Immature natural killer cell (primary cell): ENCODE results near the gene GDPD5. TPM values are rescaled to one million over a fixed set of nuclear protein-coding genes. Genes with fewer than 3 reads are reported as not detected.
A peak's percentile ranks its signal among the peaks of the same experiment; 100 is the strongest.

Experiments used
- DNase-seq, 3 donors: peaks; one replicate each; pipeline ENCODE4 v3.0.0; 2022; ENCODE audit warnings: mixed read lengths in 1 of 3
- H3K27ac Mint-ChIP-seq, 6 donors: one replicate each; pipeline ENCODE4 v1.8.0; 2020; ENCODE audit warnings: mixed read lengths in 6 of 6, mild to moderate bottlenecking in 5 of 6, inconsistent platforms in 4 of 6, moderate library complexity in 3 of 6
- H3K27me3 Mint-ChIP-seq, 3 donors: one replicate each; pipeline ENCODE4 v1.8.0; 2020 to 2021; ENCODE audit warnings: low read depth in 3 of 3, mild to moderate bottlenecking in 3 of 3, mixed read lengths in 3 of 3, moderate library complexity in 3 of 3, inconsistent platforms in 1 of 3
- H3K36me3 Mint-ChIP-seq, 3 donors: one replicate each; pipeline ENCODE4 v1.8.0; 2020; ENCODE audit warnings: mixed read lengths in 3 of 3, inconsistent platforms in 2 of 3, mild to moderate bottlenecking in 2 of 3
- H3K4me1 Mint-ChIP-seq, 2 donors: one replicate each; pipeline ENCODE4 v1.8.0; 2020; ENCODE audit warnings: inconsistent platforms in 2 of 2, mild to moderate bottlenecking in 2 of 2, mixed read lengths in 2 of 2, moderate library complexity in 1 of 2
- H3K4me3 Mint-ChIP-seq, 5 donors: one replicate each; pipeline ENCODE4 v1.8.0; 2020; ENCODE audit warnings: mild to moderate bottlenecking in 5 of 5, mixed read lengths in 5 of 5, inconsistent platforms in 3 of 5, moderate library complexity in 3 of 5
- H3K9me3 Mint-ChIP-seq, 6 donors: one replicate each; pipeline ENCODE4 v1.8.0; 2020; ENCODE audit warnings: mild to moderate bottlenecking in 6 of 6, mixed read lengths in 6 of 6, inconsistent platforms in 4 of 6, moderate library complexity in 3 of 6
- polyA plus RNA-seq, 3 donors: library from polyadenylated mRNA; unstranded; fragments of 300-500 nt; fragmentation: Illumina TruSeq; gene quantifications; one replicate each; pipeline ENCODE4 v1.2.3, GENCODE V29; 2021

GDPD5 gene, protein sequence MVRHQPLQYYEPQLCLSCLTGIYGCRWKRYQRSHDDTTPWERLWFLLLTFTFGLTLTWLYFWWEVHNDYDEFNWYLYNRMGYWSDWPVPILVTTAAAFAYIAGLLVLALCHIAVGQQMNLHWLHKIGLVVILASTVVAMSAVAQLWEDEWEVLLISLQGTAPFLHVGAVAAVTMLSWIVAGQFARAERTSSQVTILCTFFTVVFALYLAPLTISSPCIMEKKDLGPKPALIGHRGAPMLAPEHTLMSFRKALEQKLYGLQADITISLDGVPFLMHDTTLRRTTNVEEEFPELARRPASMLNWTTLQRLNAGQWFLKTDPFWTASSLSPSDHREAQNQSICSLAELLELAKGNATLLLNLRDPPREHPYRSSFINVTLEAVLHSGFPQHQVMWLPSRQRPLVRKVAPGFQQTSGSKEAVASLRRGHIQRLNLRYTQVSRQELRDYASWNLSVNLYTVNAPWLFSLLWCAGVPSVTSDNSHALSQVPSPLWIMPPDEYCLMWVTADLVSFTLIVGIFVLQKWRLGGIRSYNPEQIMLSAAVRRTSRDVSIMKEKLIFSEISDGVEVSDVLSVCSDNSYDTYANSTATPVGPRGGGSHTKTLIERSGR
- polyA plus RNA-seq = 1 to 10 TPM; 1.8 to 9.2 (median 4.1) TPM

DNA sequence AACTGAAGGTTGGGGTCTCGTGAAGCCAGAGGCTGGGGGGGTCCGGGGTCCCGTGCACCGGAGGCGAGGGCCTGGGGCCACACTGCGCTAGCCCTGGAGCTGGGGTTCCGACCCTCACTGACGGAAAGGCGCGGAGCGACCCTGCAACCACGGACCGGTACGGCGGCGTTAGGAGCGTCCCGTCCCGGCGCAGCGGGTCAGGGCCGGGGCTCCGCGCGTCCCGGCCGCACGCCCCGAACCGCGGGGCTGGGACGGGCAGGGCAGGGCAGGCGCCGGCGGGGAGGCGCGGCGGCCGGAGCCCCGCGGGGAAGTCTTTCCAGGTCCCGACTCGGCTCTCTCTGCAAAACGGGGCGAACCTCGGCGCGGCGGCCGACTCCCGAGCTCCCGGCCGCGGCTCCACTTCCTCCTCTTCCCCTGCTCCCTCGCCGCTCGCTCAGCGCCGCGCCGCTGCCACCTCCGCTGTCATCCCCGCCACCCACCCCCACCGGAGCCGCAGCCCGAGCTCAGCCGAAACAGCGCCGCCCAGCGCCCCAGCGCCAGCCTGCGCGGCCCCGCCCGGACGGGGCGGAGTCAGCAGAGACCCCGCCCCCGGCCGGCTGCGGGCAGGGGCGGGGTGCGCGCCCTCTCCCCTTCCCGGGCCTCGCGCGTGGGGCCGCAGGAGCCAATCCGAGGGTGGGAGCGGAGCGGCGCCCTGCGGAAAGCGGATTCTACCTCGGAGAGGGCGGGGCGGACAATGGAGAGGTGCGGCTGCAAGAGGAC is at the start of gene GDPD5:
Gene GDPD5 (minus strand): TSS at position 509 of the 759 bp plus-strand sequence. CDS start 48,206 bp downstream, outside the sequence.
- H3K9me3 Mint-ChIP-seq = peaks cover 0 to 1% (median 0%) of the 10 kb centered on the region in 6 donors
- H3K4me1 Mint-ChIP-seq = peaks cover 19 to 27% of the 10 kb centered on the region in 2 donors
- DNase-seq = peak; percentile 82 to 86 (median 86)
- H3K27ac Mint-ChIP-seq = peak within 1 kb of the TSS in 5 of 6 donors; percentile 19 to 83 (median 65)
- peaks cover 2 to 18% (median 11%) of the 10 kb centered on the region in 3 donors for H3K27me3 Mint-ChIP-seq
- peak within 1 kb of the TSS; percentile 85 to 92 (median 87) for H3K4me3 Mint-ChIP-seq
- no peaks in the 10 kb centered on the region for H3K36me3 Mint-ChIP-seq

DNA sequence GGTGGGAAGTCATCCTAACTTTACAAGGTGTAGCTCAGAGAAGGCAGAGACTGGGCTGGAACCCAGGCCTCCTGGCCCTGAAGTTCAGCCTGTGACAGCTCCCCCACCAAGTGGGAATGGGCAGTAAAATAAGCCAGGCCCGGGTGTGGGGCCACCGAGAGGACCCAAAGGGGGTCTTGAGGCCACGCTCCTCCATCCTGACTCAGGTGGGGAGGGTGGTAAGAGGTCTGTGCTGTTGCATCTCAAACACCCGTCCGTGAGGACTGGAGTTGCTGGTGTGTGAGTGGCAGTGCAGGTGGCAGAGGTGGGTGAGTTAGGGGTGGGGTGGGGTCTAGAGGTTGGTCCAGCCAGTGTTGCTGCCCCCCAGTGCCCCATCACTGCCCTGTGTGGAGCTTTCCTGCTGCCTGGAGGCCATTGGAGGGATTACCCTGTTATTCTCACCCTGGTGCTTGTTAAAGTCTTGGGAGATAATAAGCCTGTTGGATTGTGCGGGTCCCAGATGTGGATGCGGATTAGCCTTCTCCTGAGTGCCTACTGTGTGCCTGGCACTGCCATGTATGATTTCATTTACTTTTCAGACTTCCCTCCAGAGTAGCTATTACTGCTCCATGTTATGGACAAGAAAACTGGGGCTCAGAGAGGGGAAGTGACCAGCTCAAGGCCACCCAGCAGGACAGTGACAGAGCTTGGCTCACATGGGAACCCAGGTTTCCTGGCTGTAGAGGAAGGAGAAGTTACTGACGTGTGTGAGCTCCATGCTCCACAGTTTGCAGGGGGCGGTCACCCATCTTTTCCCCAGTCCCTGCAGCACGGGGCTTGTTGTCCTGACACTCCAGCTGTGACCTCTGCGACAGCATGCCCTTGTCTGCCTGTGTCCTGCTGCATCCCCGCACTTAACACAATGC is 49.2 kb upstream of the GDPD5 start:
- DNase-seq = no peak
- no peak overlapping the region for H3K27ac Mint-ChIP-seq
- H3K9me3 Mint-ChIP-seq = no peaks in the 10 kb centered on the region
- H3K36me3 Mint-ChIP-seq = peaks cover 11 to 19% (median 14%) of the 10 kb centered on the region in 3 donors
- peak overlapping the region in 1 of 5 donors; percentile 37 for H3K4me3 Mint-ChIP-seq
- H3K27me3 Mint-ChIP-seq = peaks cover 1 to 3% (median 3%) of the 10 kb centered on the region in 3 donors
- peaks cover 15 to 17% of the 10 kb centered on the region in 2 donors for H3K4me1 Mint-ChIP-seq

DNA sequence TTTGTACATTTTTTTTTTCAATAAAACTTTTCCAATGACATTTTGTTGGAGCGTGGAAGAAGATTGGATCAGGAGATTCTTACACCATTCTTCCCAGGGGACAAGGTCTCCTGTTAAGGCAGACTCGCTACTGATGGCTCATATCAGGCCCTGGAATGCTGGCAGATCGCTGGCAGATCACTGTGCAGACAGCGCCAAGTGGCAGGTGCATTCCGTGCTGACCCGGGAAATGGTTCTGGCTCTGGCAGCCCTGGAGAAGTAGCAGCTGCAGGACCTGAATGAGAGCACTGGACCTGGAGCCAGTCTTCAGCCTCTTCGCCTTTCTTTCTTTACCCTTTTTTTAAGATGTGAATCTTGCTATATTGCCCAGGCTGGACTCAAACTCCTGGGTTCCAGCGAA is 47.0 kb upstream of the GDPD5 start:
- Mint-ChIP-seq H3K4me3 (no peak overlapping the region), H3K4me1 (peaks cover 15 to 17% of the 10 kb centered on the region in 2 donors), H3K36me3 (peaks cover 11 to 23% (median 21%) of the 10 kb centered on the region in 3 donors), H3K9me3 (no peaks in the 10 kb centered on the region), H3K27me3 (peaks cover 0 to 3% (median 3%) of the 10 kb centered on the region in 3 donors), H3K27ac (no peak overlapping the region)
- no peak for DNase-seq

DNA sequence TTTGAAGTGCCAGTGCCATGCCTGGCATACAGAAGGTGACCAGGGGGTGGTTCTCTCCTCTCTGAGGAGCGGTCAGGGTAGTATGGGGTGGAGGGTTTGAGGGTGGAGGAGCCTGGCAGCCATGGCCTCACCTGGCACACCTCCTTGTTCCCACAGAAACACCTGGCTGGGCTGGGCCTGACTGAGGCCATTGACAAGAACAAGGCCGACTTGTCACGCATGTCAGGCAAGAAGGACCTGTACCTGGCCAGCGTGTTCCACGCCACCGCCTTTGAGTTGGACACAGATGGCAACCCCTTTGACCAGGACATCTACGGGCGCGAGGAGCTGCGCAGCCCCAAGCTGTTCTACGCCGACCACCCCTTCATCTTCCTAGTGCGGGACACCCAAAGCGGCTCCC is 45.9 kb upstream of the GDPD5 start:
- no peak overlapping the region for H3K27ac Mint-ChIP-seq
- H3K27me3 Mint-ChIP-seq = peaks cover 0 to 3% (median 0%) of the 10 kb centered on the region in 3 donors
- H3K4me3 Mint-ChIP-seq = no peak overlapping the region
- no peaks in the 10 kb centered on the region for H3K9me3 Mint-ChIP-seq
- H3K36me3 Mint-ChIP-seq = peaks cover 11 to 23% (median 21%) of the 10 kb centered on the region in 3 donors
- no peak for DNase-seq
- peaks cover 9 to 11% of the 10 kb centered on the region in 2 donors for H3K4me1 Mint-ChIP-seq

DNA sequence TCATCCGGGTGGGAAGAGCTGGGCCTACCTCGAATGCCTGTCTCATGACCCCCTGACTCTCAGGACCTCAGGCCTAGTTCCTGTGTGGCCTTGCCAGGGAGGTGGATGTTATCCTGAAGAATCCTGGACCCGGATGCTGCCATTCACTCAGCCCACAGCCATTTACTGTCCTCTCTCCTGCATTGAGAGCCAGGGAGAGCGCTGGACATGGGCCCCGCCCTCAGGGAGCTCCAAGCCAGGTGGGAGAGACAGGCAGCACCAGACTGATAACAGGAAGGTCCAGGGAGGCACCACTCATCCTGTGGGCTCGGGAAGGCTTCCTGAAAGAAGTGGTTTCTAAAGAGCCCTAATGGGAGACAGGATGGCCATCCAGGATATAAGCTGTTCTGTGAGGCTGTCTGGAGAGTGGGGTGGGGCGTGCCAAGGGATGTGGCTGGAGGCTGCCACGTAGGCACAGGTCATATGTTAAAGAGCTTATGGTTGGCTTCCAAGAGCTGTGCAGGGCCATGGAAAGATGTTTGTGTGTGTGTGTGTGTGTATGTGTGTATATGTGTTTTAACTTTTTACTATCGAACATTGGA is 44.9 kb upstream of the GDPD5 start:
- no peak for DNase-seq
- Mint-ChIP-seq H3K27ac (no peak overlapping the region), H3K4me1 (peaks cover 5 to 7% of the 10 kb centered on the region in 2 donors), H3K4me3 (no peak overlapping the region), H3K27me3 (peaks cover 0 to 3% (median 0%) of the 10 kb centered on the region in 3 donors), H3K9me3 (no peaks in the 10 kb centered on the region), H3K36me3 (peaks cover 11 to 23% (median 21%) of the 10 kb centered on the region in 3 donors)

DNA sequence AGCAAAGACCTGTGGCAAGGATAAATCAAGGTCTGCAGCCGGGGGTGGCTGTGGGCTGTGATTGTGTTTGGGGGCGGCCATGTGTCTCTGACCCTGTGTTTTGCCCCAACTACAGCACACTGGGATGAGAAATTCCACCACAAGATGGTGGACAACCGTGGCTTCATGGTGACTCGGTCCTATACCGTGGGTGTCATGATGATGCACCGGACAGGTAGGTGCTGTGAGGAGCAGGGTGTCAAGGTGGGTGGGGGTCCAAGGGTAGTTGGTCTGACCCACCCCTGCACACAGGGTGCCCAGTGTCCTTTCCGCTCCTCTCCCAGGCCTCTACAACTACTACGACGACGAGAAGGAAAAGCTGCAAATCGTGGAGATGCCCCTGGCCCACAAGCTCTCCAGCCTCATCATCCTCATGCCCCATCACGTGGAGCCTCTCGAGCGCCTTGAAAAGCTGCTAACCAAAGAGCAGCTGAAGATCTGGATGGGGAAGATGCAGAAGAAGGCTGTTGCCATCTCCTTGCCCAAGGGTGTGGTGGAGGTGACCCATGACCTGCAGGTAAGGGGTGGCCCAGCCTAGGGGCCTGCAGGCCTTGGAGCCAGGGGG is 43.0 kb upstream of the GDPD5 start:
- Mint-ChIP-seq H3K4me1 (peaks cover 15 to 19% of the 10 kb centered on the region in 2 donors), H3K27me3 (peaks cover 0 to 3% (median 0%) of the 10 kb centered on the region in 3 donors), H3K36me3 (peaks cover 11 to 23% (median 18%) of the 10 kb centered on the region in 3 donors), H3K27ac (no peak overlapping the region), H3K4me3 (no peak overlapping the region), H3K9me3 (no peaks in the 10 kb centered on the region)
- DNase-seq = no peak

DNA sequence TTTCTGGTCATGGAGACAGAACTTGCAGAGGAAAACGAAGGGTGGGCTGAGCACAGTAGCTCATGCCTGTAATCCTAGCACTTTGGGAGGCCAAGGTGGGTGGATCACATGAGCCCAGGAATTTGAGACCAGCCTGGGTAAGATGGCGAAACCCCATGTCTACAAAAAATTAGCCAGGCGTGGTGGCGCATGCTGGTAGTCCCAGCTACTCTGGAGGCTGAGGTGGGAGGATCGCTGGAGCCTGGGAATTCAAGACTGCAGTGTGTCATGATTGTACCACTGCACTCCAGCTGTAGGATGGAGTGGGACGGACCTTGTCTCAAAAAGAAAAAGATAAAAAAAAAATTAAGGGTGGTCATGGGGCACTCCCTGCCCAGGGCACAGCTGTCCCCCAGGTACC is 42.2 kb upstream of the GDPD5 start:
- Mint-ChIP-seq H3K27ac (peak overlapping the region in 1 of 6 donors; percentile 23), H3K9me3 (no peaks in the 10 kb centered on the region), H3K36me3 (peaks cover 9 to 19% (median 13%) of the 10 kb centered on the region in 3 donors), H3K27me3 (peaks cover 0 to 3% (median 0%) of the 10 kb centered on the region in 3 donors), H3K4me3 (no peak overlapping the region), H3K4me1 (peaks cover 22 to 27% of the 10 kb centered on the region in 2 donors)
- no peak for DNase-seq

DNA sequence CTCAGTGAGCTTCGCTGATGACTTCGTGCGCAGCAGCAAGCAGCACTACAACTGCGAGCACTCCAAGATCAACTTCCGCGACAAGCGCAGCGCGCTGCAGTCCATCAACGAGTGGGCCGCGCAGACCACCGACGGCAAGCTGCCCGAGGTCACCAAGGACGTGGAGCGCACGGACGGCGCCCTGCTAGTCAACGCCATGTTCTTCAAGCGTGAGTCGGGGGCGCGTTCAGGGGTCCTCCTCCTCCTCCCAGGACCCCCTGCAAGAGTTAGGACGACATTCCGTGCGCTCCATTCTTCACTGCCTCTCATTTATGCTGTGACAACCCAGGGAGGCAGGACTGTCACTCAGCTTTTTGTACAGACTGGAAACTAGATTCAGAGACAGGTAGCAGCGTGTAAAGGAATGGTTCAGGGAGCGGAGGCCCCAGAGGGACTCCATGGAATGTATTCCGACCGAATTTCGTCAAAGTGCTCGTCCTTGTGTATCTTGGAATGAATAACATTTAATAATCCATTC is 41.1 kb upstream of the GDPD5 start:
- no peaks in the 10 kb centered on the region for H3K9me3 Mint-ChIP-seq
- no peak for DNase-seq
- H3K27me3 Mint-ChIP-seq = peaks cover 0 to 3% (median 0%) of the 10 kb centered on the region in 3 donors
- peaks cover 31 to 36% of the 10 kb centered on the region in 2 donors for H3K4me1 Mint-ChIP-seq
- no peak overlapping the region for H3K4me3 Mint-ChIP-seq
- no peak overlapping the region for H3K27ac Mint-ChIP-seq
- peaks cover 0 to 11% (median 10%) of the 10 kb centered on the region in 3 donors for H3K36me3 Mint-ChIP-seq

DNA sequence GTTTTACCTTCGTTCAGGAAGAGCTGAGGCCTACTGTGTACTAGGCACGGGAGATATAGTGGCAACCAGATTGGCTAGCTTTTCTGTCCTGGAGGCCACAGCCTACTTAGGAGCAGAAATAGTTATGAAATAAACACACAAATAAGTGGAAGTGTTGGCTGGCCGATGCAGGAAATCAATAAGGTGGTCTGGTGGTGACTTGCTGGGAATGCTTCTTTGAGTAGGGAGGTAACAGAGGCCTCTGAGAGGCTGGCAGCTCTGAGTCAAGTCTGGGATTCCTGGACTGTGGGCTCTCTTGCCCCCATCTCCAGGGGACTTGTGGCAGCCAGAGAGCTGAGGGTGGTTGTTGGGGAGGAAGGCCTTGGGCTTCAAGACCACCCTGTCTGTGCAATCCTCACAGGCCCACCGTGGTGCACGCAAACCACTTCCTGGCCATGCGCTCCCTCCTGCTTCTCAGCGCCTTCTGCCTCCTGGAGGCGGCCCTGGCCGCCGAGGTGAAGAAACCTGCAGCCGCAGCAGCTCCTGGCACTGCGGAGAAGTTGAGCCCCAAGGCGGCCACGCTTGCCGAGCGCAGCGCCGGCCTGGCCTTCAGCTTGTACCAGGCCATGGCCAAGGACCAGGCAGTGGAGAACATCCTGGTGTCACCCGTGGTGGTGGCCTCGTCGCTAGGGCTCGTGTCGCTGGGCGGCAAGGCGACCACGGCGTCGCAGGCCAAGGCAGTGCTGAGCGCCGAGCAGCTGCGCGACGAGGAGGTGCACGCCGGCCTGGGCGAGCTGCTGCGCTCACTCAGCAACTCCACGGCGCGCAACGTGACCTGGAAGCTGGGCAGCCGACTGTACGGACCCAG is 40.4 kb upstream of the GDPD5 start:
- peak in 1 of 3 donors; percentile 19 for DNase-seq
- H3K36me3 Mint-ChIP-seq = peaks cover 0 to 11% (median 8%) of the 10 kb centered on the region in 3 donors
- no peaks in the 10 kb centered on the region for H3K9me3 Mint-ChIP-seq
- peak overlapping the region; percentile 3 to 74 (median 61) for H3K27ac Mint-ChIP-seq
- peaks cover 0 to 1% (median 0%) of the 10 kb centered on the region in 3 donors for H3K27me3 Mint-ChIP-seq
- peaks cover 36 to 43% of the 10 kb centered on the region in 2 donors for H3K4me1 Mint-ChIP-seq
- H3K4me3 Mint-ChIP-seq = peak overlapping the region in 4 of 5 donors; percentile 11 to 39 (median 28)

DNA sequence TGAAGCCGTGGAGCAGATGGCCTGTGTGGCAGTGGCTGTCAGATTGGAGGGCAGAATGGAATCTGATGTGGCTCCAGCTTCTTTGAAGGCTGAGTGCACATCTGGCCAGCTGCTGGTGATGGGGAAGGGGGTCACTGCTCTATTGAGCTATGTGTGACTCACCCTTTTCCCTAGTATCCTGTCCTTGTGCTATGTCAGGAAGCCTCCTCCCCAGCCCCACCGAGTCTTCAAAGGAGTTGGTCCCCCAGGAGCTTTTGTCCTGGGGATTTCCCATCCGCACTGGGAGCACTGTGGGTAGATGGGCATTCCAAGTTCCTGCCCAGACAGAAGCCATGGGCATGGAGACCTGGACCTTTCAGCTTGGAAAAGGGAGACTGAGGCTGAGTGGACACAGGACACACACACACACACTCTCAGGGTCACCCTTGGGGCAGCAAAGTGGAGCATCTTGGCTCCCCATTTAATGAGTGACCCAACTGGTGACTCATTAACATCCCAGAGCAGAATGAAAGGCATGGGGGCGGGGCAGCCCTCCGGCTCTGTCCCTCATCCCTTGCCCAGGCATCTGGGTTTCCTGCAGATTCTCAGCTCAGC is 39.6 kb upstream of the GDPD5 start:
- Mint-ChIP-seq H3K36me3 (peaks cover 0 to 7% (median 4%) of the 10 kb centered on the region in 3 donors), H3K4me1 (peaks cover 42 to 48% of the 10 kb centered on the region in 2 donors), H3K4me3 (no peak overlapping the region), H3K27me3 (peaks cover 0 to 1% (median 0%) of the 10 kb centered on the region in 3 donors), H3K9me3 (no peaks in the 10 kb centered on the region), H3K27ac (peak overlapping the region in 3 of 6 donors; percentile 3 to 34 (median 5))
- DNase-seq = no peak
